OCI-LY3 (cell line): ENCODE data around the gene TPH2.

Experiments
- CTCF ChIP-seq: fragments of 200-600, 300-600 bp; sonication (generic); IDR thresholded peaks from 2 replicates; pipeline ENCODE4 v1.5.1; 2014; ENCODE audit warnings: antibody characterized with exemption, low read length, low read depth
- EZH2phosphoT487 ChIP-seq: fragments of 200-600 bp; shearing (Covaris generic); IDR thresholded peaks from 2 replicates; pipeline ENCODE4 v1.6.1; 2018; ENCODE audit warnings: antibody characterized with exemption, mixed run types, low read depth

- TF ChIP-seq EZH2phosphoT487, result no peak
- no peak for TF ChIP-seq CTCF
These were observed 9.0 kb downstream of the TPH2 start for GRCh38 chr12:71947645-71948105.
